Measurements from ENCODE around the gene DNAAF3. TPM values are rescaled to one million over a fixed set of nuclear protein-coding genes. Genes with fewer than 3 reads are reported as not detected.
"Not testable (repeated sequence)": the region's sequence is repeated elsewhere in the genome, so short reads cannot be mapped to it uniquely, and the experiment has no call there.

DNAAF3 gene
- polyA plus RNA-seq, 1 donor (not counting 4 experiments of a cell fraction or from before 2014, with no cell fraction given): 14.3 TPM

DNA sequence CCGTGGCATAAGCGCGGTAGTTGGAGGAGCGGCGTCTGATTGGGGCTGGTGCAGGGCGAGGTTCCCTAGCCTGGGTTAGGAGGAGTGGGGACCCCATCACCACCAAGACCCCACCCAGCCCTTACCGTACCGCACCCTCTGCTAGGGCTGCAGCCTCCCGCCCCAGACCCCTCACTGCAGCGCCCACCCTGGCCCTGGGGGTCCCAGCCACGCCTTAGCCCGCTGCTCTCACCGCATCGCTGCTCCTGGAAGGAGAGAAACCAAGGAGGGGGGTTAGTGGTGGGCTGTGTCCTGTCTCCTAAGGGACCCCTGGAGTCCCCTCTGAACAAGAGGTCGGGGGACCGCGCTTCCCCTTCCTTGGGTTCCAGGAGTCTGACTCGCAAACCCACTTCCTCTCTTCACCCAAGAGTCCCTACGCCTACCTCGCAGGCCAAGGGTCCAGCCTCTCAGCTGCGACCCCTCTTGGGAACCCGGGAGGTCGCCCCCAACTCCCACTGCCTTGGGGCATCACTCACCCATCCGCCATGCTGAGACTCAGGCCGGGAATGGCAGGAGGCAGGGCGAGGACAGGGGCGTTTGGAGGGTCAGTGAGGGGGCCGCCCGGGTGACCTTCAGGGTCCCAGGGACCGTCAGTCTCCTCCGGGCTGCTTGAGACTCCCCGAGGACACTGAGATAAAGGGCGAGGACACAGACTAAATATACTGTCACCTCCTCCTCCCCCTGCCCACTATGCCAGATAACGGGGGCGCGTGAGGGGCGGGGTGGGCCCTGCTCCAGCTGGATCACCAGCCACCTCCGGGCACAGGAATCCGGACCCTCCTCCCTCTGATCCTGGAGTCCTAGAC is 9.1 kb downstream of the DNAAF3 start, which contains the start of gene TNNI3:
TSS of gene TNNI3 (minus strand) at position 669 of the 845 bp plus-strand sequence. CDS start at position 526, 143 bp downstream.
- peak within 1 kb of the TSS in 1 of 3 experiments; percentile 34 for H3K4me3 ChIP-seq (ENCODE audit: control insufficient read depth in 2 of 3, extremely low read depth in 1 of 3, insufficient read depth in 2 of 3, low read depth in 1 of 3, low read length in 3 of 3)
- H3K4me1 ChIP-seq (ENCODE audit: control insufficient read depth, extremely low read depth, insufficient read depth, low read length): peaks cover 22% of the 10 kb centered on the region
- H3K4me2 ChIP-seq (ENCODE audit: control insufficient read depth, extremely low read depth, insufficient read depth, low read depth, low read length): peak within 1 kb of the TSS; percentile 82
- no peak for DNase-seq (ENCODE audit: low read depth, low spot score)
- TF ChIP-seq CTCF (optimal IDR thresholded peaks at IDR 0.05 in 1 of 3, IDR thresholded peaks at IDR 0.05 in 1 of 3, conservative IDR thresholded peaks at IDR 0.05 in 1 of 3; ENCODE audit: extremely low read depth in 1 of 3, insufficient read depth in 2 of 3, low read length in 3 of 3): no peak
- TF ChIP-seq EZH2 (IDR thresholded peaks at IDR 0.05; ENCODE audit: low read length): no peak
- H4K20me1 ChIP-seq (ENCODE audit: control insufficient read depth, extremely low read depth, insufficient read depth, low read length): no peaks in the 10 kb centered on the region
- no peak for FAIRE-seq
- no peaks in the 10 kb centered on the region for H3K27me3 ChIP-seq (ENCODE audit: control insufficient read depth, extremely low read depth, insufficient read depth, low read length)
- dilution Hi-C loops (cut with MboI; ENCODE audit: extremely low pct_ligation_motif_present, low sequenced_read_pairs): no loop called here
- H3K79me2 ChIP-seq (ENCODE audit: control insufficient read depth, insufficient read depth, low read length): no peaks in the 10 kb centered on the region
- no peak within 1 kb of the TSS for H2AFZ ChIP-seq (ENCODE audit: control insufficient read depth, low read length)
- no peaks in the 10 kb centered on the region for H3K9me1 ChIP-seq (ENCODE audit: control insufficient read depth, extremely low read depth, insufficient read depth, low read length)
- no peak within 1 kb of the TSS for H3K27ac ChIP-seq (ENCODE audit: control insufficient read depth, insufficient read depth, low read length)
- no peaks in the 10 kb centered on the region for H3K9me3 ChIP-seq (ENCODE audit: control insufficient read depth, low read depth, low read length)
- H3K9ac ChIP-seq (ENCODE audit: control insufficient read depth, extremely low read depth, insufficient read depth, low read length): no peak within 1 kb of the TSS
- H3K36me3 ChIP-seq (ENCODE audit: control insufficient read depth in 2 of 2, extremely low read depth in 1 of 2, insufficient read depth in 2 of 2, low read length in 2 of 2): no peaks in the 10 kb centered on the region

DNA sequence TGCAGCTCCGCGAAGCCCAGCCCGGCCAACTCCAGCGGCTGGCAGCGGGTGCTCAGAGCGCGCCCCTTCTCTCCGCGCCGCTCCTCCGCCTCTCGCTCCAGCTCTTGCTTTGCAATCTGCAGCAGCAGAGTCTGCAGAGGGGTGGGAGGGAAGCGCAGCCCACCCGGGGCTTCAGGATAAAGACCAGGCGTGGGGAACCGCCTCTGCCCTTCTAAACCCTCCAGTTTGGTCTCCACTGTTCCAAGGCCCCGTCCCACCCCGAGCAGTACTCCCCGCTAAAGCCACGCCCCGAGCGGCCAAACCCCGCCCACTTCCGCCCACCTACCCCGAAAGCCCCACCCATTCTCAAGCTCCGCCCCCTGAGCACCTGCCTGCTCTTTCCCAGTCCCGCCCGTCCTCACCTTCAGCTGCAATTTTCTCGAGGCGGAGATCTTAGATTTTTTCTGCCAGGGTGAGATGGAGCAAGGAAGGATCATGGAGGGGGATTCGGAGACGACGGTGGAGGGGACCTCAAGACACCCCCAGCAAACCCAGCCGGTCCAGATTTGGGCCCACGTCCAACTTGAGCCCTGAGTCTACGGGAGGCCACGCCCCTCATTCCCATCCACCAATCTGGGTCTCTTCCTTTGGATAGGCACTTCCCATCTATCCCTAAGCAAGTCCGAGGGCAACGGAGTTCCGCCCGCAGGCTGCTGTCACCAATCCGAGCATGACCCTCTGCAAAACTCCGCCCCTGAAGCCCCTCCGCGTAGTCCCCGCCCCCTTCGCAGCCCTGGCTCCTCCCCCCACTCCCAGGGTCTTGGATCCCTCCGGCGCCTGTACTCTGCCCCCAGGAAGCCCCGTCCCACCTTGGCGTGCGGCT is 10.0 kb downstream of the DNAAF3 start:
- H4K20me1 ChIP-seq (ENCODE audit: control insufficient read depth, extremely low read depth, insufficient read depth, low read length): no peaks in the 10 kb centered on the region
- H3K27ac ChIP-seq (ENCODE audit: control insufficient read depth, insufficient read depth, low read length): no peak overlapping the region
- H3K36me3 ChIP-seq (ENCODE audit: control insufficient read depth in 2 of 2, extremely low read depth in 1 of 2, insufficient read depth in 2 of 2, low read length in 2 of 2): no peaks in the 10 kb centered on the region
- peak overlapping the region; percentile 56 for H2AFZ ChIP-seq (ENCODE audit: control insufficient read depth, low read length)
- peak overlapping the region in 2 of 3 experiments; percentile 34 to 48 for H3K4me3 ChIP-seq (ENCODE audit: control insufficient read depth in 2 of 3, extremely low read depth in 1 of 3, insufficient read depth in 2 of 3, low read depth in 1 of 3, low read length in 3 of 3)
- no peaks in the 10 kb centered on the region for H3K79me2 ChIP-seq (ENCODE audit: control insufficient read depth, insufficient read depth, low read length)
- no peak for FAIRE-seq
- no peaks in the 10 kb centered on the region for H3K27me3 ChIP-seq (ENCODE audit: control insufficient read depth, extremely low read depth, insufficient read depth, low read length)
- no peaks in the 10 kb centered on the region for H3K9me1 ChIP-seq (ENCODE audit: control insufficient read depth, extremely low read depth, insufficient read depth, low read length)
- no peaks in the 10 kb centered on the region for H3K9me3 ChIP-seq (ENCODE audit: control insufficient read depth, low read depth, low read length)
- H3K4me2 ChIP-seq (ENCODE audit: control insufficient read depth, extremely low read depth, insufficient read depth, low read depth, low read length): peak overlapping the region; percentile 58
- peaks cover 22% of the 10 kb centered on the region for H3K4me1 ChIP-seq (ENCODE audit: control insufficient read depth, extremely low read depth, insufficient read depth, low read length)
- dilution Hi-C loops (cut with MboI; ENCODE audit: extremely low pct_ligation_motif_present, low sequenced_read_pairs): no loop called here
- DNase-seq (ENCODE audit: low read depth, low spot score): no peak
- TF ChIP-seq EZH2 (IDR thresholded peaks at IDR 0.05; ENCODE audit: low read length) (no peak), CTCF (optimal IDR thresholded peaks at IDR 0.05 in 1 of 3, IDR thresholded peaks at IDR 0.05 in 1 of 3, conservative IDR thresholded peaks at IDR 0.05 in 1 of 3; ENCODE audit: extremely low read depth in 1 of 3, insufficient read depth in 2 of 3, low read length in 3 of 3) (no peak)
- H3K9ac ChIP-seq (ENCODE audit: control insufficient read depth, extremely low read depth, insufficient read depth, low read length): no peak overlapping the region

DNA sequence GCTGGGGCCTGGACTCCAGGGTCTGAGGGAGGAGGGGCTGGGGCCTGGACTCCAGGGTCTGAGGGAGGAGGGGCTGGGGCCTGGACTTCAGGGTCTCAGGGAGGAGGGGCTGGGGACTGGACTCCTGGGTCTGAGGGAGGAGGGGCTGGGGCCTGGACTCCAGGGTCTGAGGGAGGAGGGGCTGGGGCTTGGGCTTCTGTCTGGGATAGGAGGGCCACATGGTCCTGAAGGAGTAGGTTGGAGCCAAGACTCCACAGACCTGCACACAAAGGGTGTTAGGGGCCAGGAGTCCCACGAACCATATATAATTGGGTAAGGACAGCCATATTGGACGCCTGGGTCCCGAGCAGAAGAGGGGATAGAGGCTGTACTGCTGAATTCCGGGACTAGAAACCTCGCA is 10.6 kb downstream of the DNAAF3 start:
- peaks cover 22% of the 10 kb centered on the region for H3K4me1 ChIP-seq (ENCODE audit: control insufficient read depth, extremely low read depth, insufficient read depth, low read length)
- H3K9me1 ChIP-seq (ENCODE audit: control insufficient read depth, extremely low read depth, insufficient read depth, low read length); H3K27me3 ChIP-seq (ENCODE audit: control insufficient read depth, extremely low read depth, insufficient read depth, low read length); H3K79me2 ChIP-seq (ENCODE audit: control insufficient read depth, insufficient read depth, low read length); FAIRE-seq; H4K20me1 ChIP-seq (ENCODE audit: control insufficient read depth, extremely low read depth, insufficient read depth, low read length); DNase-seq (ENCODE audit: low read depth, low spot score); H3K9ac ChIP-seq (ENCODE audit: control insufficient read depth, extremely low read depth, insufficient read depth, low read length); H3K36me3 ChIP-seq (ENCODE audit: control insufficient read depth in 2 of 2, extremely low read depth in 1 of 2, insufficient read depth in 2 of 2, low read length in 2 of 2); H3K9me3 ChIP-seq (ENCODE audit: control insufficient read depth, low read depth, low read length); dilution Hi-C loops (cut with MboI; ENCODE audit: extremely low pct_ligation_motif_present, low sequenced_read_pairs); H3K27ac ChIP-seq (ENCODE audit: control insufficient read depth, insufficient read depth, low read length): not testable (repeated sequence)
- H2AFZ ChIP-seq (ENCODE audit: control insufficient read depth, low read length): peak overlapping the region; percentile 56
- H3K4me3 ChIP-seq (ENCODE audit: control insufficient read depth in 2 of 3, extremely low read depth in 1 of 3, insufficient read depth in 2 of 3, low read depth in 1 of 3, low read length in 3 of 3): peak overlapping the region in 2 of 3 experiments; percentile 34 to 48
- H3K4me2 ChIP-seq (ENCODE audit: control insufficient read depth, extremely low read depth, insufficient read depth, low read depth, low read length): peak overlapping the region; percentile 58
